ENCODE data around the gene DCDC2B.
"Not testable (repeated sequence)": the region's sequence is repeated elsewhere in the genome, so short reads cannot be mapped to it uniquely, and the experiment has no call there.

DCDC2B gene

DNA sequence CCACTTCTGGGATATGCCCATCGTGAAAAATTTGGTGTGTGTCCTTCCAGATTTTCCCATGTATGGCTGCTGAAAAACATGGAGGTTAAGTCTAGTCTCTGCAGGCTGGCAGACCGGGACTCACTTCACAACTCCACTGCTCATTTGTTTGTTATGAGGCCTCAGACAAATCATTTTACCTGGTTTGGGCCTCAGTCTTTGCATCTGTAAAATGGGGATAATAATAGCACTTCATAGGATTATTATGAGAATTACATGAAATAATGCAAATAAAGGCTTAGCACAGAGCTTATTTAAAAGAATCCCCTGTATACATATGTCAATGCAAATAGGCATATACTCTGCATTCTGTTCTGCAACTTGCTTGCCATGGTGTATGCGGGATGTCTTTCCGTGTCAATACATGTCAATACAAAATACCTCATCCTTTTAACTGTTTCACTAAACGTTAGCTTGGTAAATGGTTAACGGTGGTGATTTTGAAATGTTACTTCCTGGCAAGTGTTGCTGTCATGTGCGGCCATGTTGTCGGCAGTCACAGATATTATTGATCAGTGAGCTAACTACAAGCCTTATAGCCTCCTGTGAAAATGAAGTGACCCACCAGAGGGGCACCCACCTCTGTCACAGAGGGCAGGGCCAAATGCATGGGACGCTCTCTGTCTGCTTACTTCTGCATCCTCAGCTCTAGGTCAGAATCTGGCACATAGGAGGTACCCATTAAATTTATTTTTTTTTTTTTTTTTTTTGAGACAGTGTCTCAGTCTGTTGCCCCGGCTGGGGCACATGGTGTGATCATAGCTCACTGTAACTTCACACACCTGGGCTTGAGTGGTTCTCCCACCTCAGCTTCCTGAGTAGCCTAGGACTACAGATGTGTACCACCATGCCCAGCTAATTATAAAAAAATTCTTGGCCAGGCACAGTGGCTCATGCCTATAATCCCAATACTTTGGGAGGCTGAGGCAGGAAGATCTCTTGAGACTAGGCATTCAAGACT is 46.5 kb downstream of the DCDC2B start:
- H3K4me3 ChIP-seq (ENCODE audit: low read depth, low read length), result no peak overlapping the region
- TF ChIP-seq, protein P1, sequence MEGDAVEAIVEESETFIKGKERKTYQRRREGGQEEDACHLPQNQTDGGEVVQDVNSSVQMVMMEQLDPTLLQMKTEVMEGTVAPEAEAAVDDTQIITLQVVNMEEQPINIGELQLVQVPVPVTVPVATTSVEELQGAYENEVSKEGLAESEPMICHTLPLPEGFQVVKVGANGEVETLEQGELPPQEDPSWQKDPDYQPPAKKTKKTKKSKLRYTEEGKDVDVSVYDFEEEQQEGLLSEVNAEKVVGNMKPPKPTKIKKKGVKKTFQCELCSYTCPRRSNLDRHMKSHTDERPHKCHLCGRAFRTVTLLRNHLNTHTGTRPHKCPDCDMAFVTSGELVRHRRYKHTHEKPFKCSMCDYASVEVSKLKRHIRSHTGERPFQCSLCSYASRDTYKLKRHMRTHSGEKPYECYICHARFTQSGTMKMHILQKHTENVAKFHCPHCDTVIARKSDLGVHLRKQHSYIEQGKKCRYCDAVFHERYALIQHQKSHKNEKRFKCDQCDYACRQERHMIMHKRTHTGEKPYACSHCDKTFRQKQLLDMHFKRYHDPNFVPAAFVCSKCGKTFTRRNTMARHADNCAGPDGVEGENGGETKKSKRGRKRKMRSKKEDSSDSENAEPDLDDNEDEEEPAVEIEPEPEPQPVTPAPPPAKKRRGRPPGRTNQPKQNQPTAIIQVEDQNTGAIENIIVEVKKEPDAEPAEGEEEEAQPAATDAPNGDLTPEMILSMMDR (IDR thresholded peaks at IDR 0.05; ENCODE audit: low read depth, low read length, missing control alignments), result no peak
- in situ Hi-C loops (cut with HindIII; ENCODE audit: low sequenced_read_pairs), result no loop called here
- no peak for DNase-seq (ENCODE audit: low read depth)

DNA sequence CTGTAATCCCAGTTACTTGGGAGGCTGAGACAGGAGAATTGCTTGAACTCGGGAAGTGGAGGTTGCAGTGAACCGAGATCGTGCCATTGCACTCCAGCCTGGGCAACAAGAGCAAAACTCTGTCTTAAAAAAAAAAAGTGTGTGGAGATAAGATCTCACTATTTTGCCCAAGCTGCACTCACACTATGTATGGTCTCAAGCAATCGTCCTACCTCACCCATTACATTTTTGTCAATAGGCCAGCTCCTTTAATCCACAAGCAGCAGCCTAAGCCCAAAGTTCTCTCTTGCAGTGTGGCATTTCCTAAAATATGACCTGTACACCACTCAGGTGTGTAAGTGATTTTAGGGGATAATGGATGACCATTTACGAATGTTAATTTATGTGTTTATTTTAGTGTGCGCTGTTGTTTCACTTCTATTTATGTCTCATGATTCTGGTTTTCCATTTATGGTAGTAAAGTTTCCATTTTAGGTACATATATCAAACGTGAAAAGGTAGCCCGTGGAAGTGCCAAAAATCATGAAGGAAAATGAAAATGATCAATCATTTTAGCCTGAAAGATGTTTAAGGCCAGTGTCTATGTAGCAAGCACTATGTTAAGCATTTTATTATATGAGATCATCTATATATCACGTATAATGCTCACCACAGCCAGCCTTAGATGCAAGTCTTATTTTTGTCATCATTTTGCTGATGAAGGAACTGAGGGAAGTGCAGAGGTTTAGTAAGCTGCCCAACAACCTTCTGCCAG is 47.8 kb downstream of the DCDC2B start:
- in situ Hi-C loops (cut with HindIII; ENCODE audit: low sequenced_read_pairs), result no loop called here
- H3K4me3 ChIP-seq (ENCODE audit: low read depth, low read length), result no peak overlapping the region
- no peak for DNase-seq (ENCODE audit: low read depth)
- TF ChIP-seq, protein P1 (IDR thresholded peaks at IDR 0.05; ENCODE audit: low read depth, low read length, missing control alignments), result no peak

DNA sequence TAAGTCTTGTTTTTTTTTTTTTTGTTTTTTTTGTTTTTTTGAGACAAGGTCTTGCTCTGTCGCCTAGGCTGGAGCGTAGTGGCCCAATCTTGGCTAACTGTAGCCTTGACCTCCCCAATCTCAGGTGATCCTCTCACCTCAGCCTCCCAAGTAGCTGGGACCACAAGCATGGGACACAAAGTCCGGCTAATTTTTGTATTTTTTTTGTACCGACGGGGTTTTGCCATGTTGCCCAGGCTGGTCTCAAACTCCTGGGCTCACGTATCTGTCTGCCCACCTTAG is 48.3 kb downstream of the DCDC2B start:
- in situ Hi-C loops (cut with HindIII; ENCODE audit: low sequenced_read_pairs), result no loop called here
- DNase-seq (ENCODE audit: low read depth), result no peak
- no peak overlapping the region for H3K4me3 ChIP-seq (ENCODE audit: low read depth, low read length)
- TF ChIP-seq, protein P1 (IDR thresholded peaks at IDR 0.05; ENCODE audit: low read depth, low read length, missing control alignments), result no peak

DNA sequence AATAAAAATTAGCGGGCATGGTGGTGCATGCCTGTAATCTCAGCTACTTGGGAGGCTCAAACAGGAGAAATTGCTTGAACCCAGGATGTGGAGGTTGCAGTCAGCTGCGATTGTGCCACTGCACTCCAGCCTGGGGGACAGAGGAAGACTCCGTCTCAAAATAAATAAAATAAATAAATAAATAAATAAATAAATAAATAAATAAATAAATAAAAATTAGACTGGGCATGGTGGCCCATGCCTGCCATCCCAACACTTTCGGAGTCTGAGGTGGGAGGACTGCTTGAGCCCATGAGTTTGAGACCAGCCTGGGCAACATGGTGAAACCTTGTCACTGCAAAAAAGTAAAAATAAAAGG is 54.3 kb downstream of the DCDC2B start:
- DNase-seq (ENCODE audit: low read depth); H3K4me3 ChIP-seq (ENCODE audit: low read depth, low read length); in situ Hi-C loops (cut with HindIII; ENCODE audit: low sequenced_read_pairs): not testable (repeated sequence)

DNA sequence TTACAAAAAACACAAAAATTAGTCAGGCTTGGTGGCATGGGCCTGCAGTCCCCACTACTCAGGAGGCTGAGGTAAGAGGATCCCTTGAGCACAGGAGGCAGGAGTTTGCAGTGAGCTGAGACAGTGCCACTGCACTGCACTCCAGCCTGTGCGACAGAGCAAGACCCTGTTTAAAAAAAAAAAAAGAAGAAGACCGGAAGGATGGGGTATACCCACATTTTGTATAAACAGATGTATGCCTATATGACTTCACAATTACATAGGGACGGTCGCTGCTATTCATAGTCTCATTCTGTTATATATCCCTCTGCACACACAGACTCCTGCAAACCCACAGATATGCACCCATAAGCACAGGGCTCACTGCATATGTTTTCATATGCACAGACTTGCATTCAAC is 54.9 kb downstream of the DCDC2B start:
- in situ Hi-C loops (cut with HindIII; ENCODE audit: low sequenced_read_pairs), result no loop called here
- TF ChIP-seq, protein P1 (IDR thresholded peaks at IDR 0.05; ENCODE audit: low read depth, low read length, missing control alignments), result no peak
- no peak overlapping the region for H3K4me3 ChIP-seq (ENCODE audit: low read depth, low read length)
- no peak for DNase-seq (ENCODE audit: low read depth)

All from astrocyte of the cerebellum (primary cell).